H1 (cell line): ENCODE results near the gene SURF4. TPM values are rescaled to one million over a fixed set of nuclear protein-coding genes. Genes with fewer than 3 reads are reported as not detected.
A peak's percentile ranks its signal among the peaks of the same experiment; 100 is the strongest.

Source experiments
- CTCF ChIA-PET: fragments of 300-600 bp; sonication (Branson Sonifier 250); formaldehyde crosslinking; loops from one replicate; lab custom pipeline; 2021; ENCODE audit not compliant: partially characterized antibody; lab: Charles Lee
- POLR2A ChIA-PET: fragments of 300-600 bp; sonication (Branson Sonifier 250); formaldehyde crosslinking; loops from one replicate; lab custom pipeline; 2021; ENCODE audit warnings: inconsistent platforms; ENCODE audit not compliant: partially characterized antibody; lab: Charles Lee
- DNase-seq, 2 experiments: peaks; one replicate each; pipeline versions ENCODE4 v3.0.0 to v3.0.0-alpha.2; 2010 to 2022; ENCODE audit warnings: low spot score in 2 of 2, low read depth in 1 of 2, mixed read lengths in 1 of 2
- FAIRE-seq: peaks from 2 replicates; lab custom pipeline; 2011; peaks lifted over from hg19 to GRCh38; lab: Jason Lieb, UNC
- H2AFZ ChIP-seq: 2 replicates; pipeline ENCODE4 v1.8.1; 2012; ENCODE audit warnings: low read length, inconsistent platforms
- H2AK5ac ChIP-seq: 2 replicates; pipeline ENCODE4 v1.6.1; 2013; ENCODE audit warnings: low read depth, low read length
- H2BK120ac ChIP-seq: replicated peaks from 2 replicates; pipeline ENCODE3; 2013; ENCODE audit warnings: low read depth, low read length, inconsistent platforms
- H2BK12ac ChIP-seq: 2 replicates; pipeline ENCODE4 v1.6.1; 2013; ENCODE audit warnings: low read depth, low read length
- H2BK15ac ChIP-seq: 2 replicates; pipeline ENCODE4 v1.6.1; 2013; ENCODE audit warnings: low read length
- H2BK20ac ChIP-seq: 2 replicates; pipeline ENCODE4 v1.6.1; 2013; ENCODE audit warnings: low read length
- H2BK5ac ChIP-seq: 2 replicates; pipeline ENCODE4 v1.6.1; 2013; ENCODE audit warnings: low read depth, low read length
- H3K14ac ChIP-seq: 2 replicates; pipeline ENCODE4 v1.6.1; 2013; ENCODE audit warnings: inconsistent platforms; ENCODE audit not compliant: insufficient read length
- H3K18ac ChIP-seq: 2 replicates; pipeline ENCODE4 v1.6.1; 2013; ENCODE audit warnings: low read length; ENCODE audit errors: extremely low read depth
- H3K23ac ChIP-seq: 2 replicates; pipeline ENCODE4 v1.6.1; 2013; ENCODE audit warnings: inconsistent platforms; ENCODE audit not compliant: insufficient read length
- H3K23me2 ChIP-seq: 2 replicates; pipeline ENCODE4 v1.6.1; 2013; ENCODE audit warnings: low read depth, low read length
- H3K27ac ChIP-seq: 2 replicates; pipeline ENCODE4 v1.6.1; 2011; ENCODE audit warnings: low read depth, low read length, inconsistent platforms
- H3K27me3 ChIP-seq, 4 experiments: replicated peaks in 1 of 4; 1 replicate in 1 of 4; 2 replicates in 3 of 4; pipeline versions ENCODE4 v1.6.1 to v1.8.1; 2011 to 2013; ENCODE audit warnings: low read length in 3 of 4, mild to moderate bottlenecking in 3 of 4, inconsistent platforms in 2 of 4, mixed read lengths in 2 of 4, moderate library complexity in 1 of 4; ENCODE audit not compliant: control insufficient read depth in 3 of 4, insufficient read depth in 3 of 4; ENCODE audit errors: extremely low read depth in 1 of 4
- H3K36me3 ChIP-seq, 4 experiments: 2 replicates each; pipeline versions ENCODE4 v1.6.1 to v1.8.1; 2011 to 2013; ENCODE audit warnings: mild to moderate bottlenecking in 4 of 4, low read length in 3 of 4, moderate library complexity in 2 of 4, control low read depth in 1 of 4, inconsistent platforms in 1 of 4; ENCODE audit not compliant: insufficient read depth in 4 of 4, control insufficient read depth in 2 of 4
- H3K4ac ChIP-seq: replicated peaks from 2 replicates; pipeline ENCODE3; 2013; ENCODE audit warnings: low read length, low read depth, mixed read lengths, inconsistent platforms; ENCODE audit not compliant: insufficient read length
- H3K4me1 ChIP-seq, 4 experiments: replicated peaks in 1 of 4; 1 replicate in 1 of 4; 2 replicates in 3 of 4; pipeline versions ENCODE4 v1.6.1 to v1.8.1; 2011 to 2013; ENCODE audit warnings: low read length in 3 of 4, inconsistent platforms in 2 of 4, mixed read lengths in 1 of 4; ENCODE audit not compliant: insufficient read depth in 4 of 4, control insufficient read depth in 3 of 4
- H3K4me2 ChIP-seq, 2 experiments: 2 replicates each; pipeline versions ENCODE4 v1.6.1 to v1.8.1; 2011 to 2013; ENCODE audit warnings: low read depth in 2 of 2, low read length in 2 of 2, control low read depth in 1 of 2, inconsistent platforms in 1 of 2, mild to moderate bottlenecking in 1 of 2; ENCODE audit not compliant: insufficient read depth in 1 of 2
- H3K4me3 ChIP-seq, 4 experiments: fragments of 200-600, 300-600 bp in 1 of 4; sonication (generic), shearing (Covaris generic), sonication (Bioruptor Twin) in 1 of 4; 2 replicates each; pipeline versions ENCODE4 v1.5.1 to v1.8.1; 2011 to 2016; ENCODE audit warnings: low read length in 4 of 4, low read depth in 3 of 4, control low read depth in 2 of 4, inconsistent platforms in 2 of 4, mild to moderate bottlenecking in 2 of 4, mixed read lengths in 1 of 4, moderate library complexity in 1 of 4; ENCODE audit not compliant: insufficient read depth in 2 of 4; ENCODE audit errors: extremely low read depth in 1 of 4
- H3K56ac ChIP-seq: replicated peaks from 2 replicates; pipeline ENCODE3; 2013; ENCODE audit warnings: low read depth, mild to moderate bottlenecking, mixed read lengths, low read length, inconsistent platforms; ENCODE audit not compliant: insufficient read length
- H3K79me1 ChIP-seq: 2 replicates; pipeline ENCODE4 v1.6.1; 2013; ENCODE audit warnings: low read depth, low read length, control low read depth
- H3K79me2 ChIP-seq, 2 experiments: 2 replicates each; pipeline versions ENCODE4 v1.6.1 to v1.8.1; 2012 to 2013; ENCODE audit warnings: low read length in 2 of 2, mild to moderate bottlenecking in 2 of 2, inconsistent platforms in 1 of 2; ENCODE audit not compliant: insufficient read depth in 2 of 2, control insufficient read depth in 1 of 2
- H3K9ac ChIP-seq, 4 experiments: replicated peaks in 1 of 4; 1 replicate in 1 of 4; 2 replicates in 3 of 4; pipeline versions ENCODE4 v1.6.1 to v1.8.1; 2011 to 2013; ENCODE audit warnings: low read depth in 3 of 4, low read length in 3 of 4, control low read depth in 2 of 4, mild to moderate bottlenecking in 2 of 4, moderate library complexity in 2 of 4, inconsistent platforms in 1 of 4; ENCODE audit errors: extremely low read depth in 1 of 4
- H3K9me3 ChIP-seq, 2 experiments: 2 replicates each; pipeline versions ENCODE4 v1.6.1 to v1.8.1; 2012 to 2013; ENCODE audit warnings: mild to moderate bottlenecking in 2 of 2, moderate library complexity in 2 of 2, control low read depth in 1 of 2, inconsistent platforms in 1 of 2, low read depth in 1 of 2, low read length in 1 of 2, mixed read lengths in 1 of 2; ENCODE audit not compliant: insufficient read depth in 2 of 2
- H4K20me1 ChIP-seq, 2 experiments: replicated peaks in 1 of 2; 2 replicates each; pipeline versions ENCODE3 to v1.8.1; 2011 to 2013; ENCODE audit warnings: inconsistent platforms in 2 of 2, low read length in 2 of 2, mild to moderate bottlenecking in 1 of 2; ENCODE audit not compliant: insufficient read depth in 2 of 2, control insufficient read depth in 1 of 2
- H4K5ac ChIP-seq: 2 replicates; pipeline ENCODE4 v1.6.1; 2013; ENCODE audit warnings: low read length, low read depth, mixed read lengths, inconsistent platforms; ENCODE audit not compliant: insufficient read length
- H4K8ac ChIP-seq: 2 replicates; pipeline ENCODE4 v1.8.0; 2013; ENCODE audit warnings: mild to moderate bottlenecking, moderate library complexity, low read length, inconsistent platforms; ENCODE audit not compliant: insufficient read depth; ENCODE audit errors: extremely low read depth
- H4K91ac ChIP-seq: replicated peaks from 2 replicates; pipeline ENCODE3; 2013; ENCODE audit warnings: low read length, mixed read lengths, inconsistent platforms; ENCODE audit not compliant: insufficient read length
- MAFK ChIP-seq: IDR thresholded peaks from 2 replicates; pipeline ENCODE4 v1.6.1; 2012; ENCODE audit warnings: low read depth, mild to moderate bottlenecking, improper control_type of control experiment, low read length
- SIX5 ChIP-seq: IDR thresholded peaks from 2 replicates; pipeline ENCODE4 v1.6.1; 2011; ENCODE audit warnings: mild to moderate bottlenecking, low read depth, low read length
- TCF12 ChIP-seq: IDR thresholded peaks from 2 replicates; pipeline ENCODE4 v1.6.1; 2011; ENCODE audit warnings: low read depth, mild to moderate bottlenecking, low read length
- WGBS, 2 experiments: shearing (Covaris generic) in 1 of 2; methylation state at CpG; one replicate each; pipeline versions ENCODE4 v1.1.6 to v1.1.7; 2013 to 2015; ENCODE audit warnings: low lambda C conversion rate in 2 of 2, mixed read lengths in 2 of 2, inconsistent platforms in 1 of 2, low coverage in 1 of 2, missing lambda C conversion rate in 1 of 2; ENCODE audit not compliant: insufficient replicate concordance in 2 of 2, insufficient coverage in 1 of 2, insufficient read length in 1 of 2; ENCODE audit errors: extremely low coverage in 1 of 2, missing lambda C conversion rate in 1 of 2; 5-methylcytosine and 5-hydroxymethylcytosine counted together
- polyA plus RNA-seq, 7 experiments: library from polyadenylated mRNA; depleted of rRNA in 3 of 7; stranded (reverse) in 5 of 7; unstranded in 2 of 7; fragments of >200 nt in 5 of 7; fragments of 200-250 nt in 2 of 7; gene quantifications; 1 replicate in 5 of 7; 2 replicates in 1 of 7; 4 replicates in 1 of 7; pipeline versions ENCODE4 v1.2.1 to v1.2.3, GENCODE V29; 2011 to 2013; ENCODE audit warnings: missing spikeins in 2 of 7, mixed read lengths in 2 of 7
- total RNA-seq: library from RNA; stranded (reverse); fragmentation: NEBNext Ultra II Directional; extraction: Animal tissue kit (Norgen Biotek cat#: 25700); gene quantifications from 2 replicates; pipeline ENCODE4 v1.2.1, GENCODE V29; 2021
- TF ChIP-seq, protein P1 (sequence below): IDR thresholded peaks from 2 replicates; pipeline ENCODE4 v1.6.1; 2012; ENCODE audit warnings: inconsistent platforms

The SURF4 gene
- total and polyA plus RNA-seq, 2 of the 8 experiments (the other 6 are each of a cell fraction or from before 2014, with no cell fraction given): 176 to 182 TPM

GRCh38 chr9:133419005-133419404 is 43.1 kb upstream of the SURF4 start:
- H3K18ac ChIP-seq: no peak overlapping the region
- no peaks in the 10 kb centered on the region for H3K9me3 ChIP-seq
- no peak overlapping the region for H3K14ac ChIP-seq
- peak overlapping the region in 3 of 4 experiments; percentile 19 to 96 (median 91); a peak in 4 of 8 replicates for H3K4me3 ChIP-seq
- CTCF ChIA-PET: interaction anchor here (0.7 to 1.8 kb wide), 7 partner anchors 13 to 254 kb away, joined by 3 to 5 read pairs (median 3); no protein-coding TSS in a partner anchor
- 0 out of 2 replicates have a peak overlapping the region, but pooled peaks have one; percentile 27 for H2BK12ac ChIP-seq
- H2BK120ac ChIP-seq: no peak overlapping the region
- H3K23me2 ChIP-seq: peaks cover 4% of the 10 kb centered on the region
- H3K4me2 ChIP-seq: peak overlapping the region; percentile 68 to 76
- no peak overlapping the region for H3K9ac ChIP-seq
- FAIRE-seq: no peak
- H3K27me3 ChIP-seq: no peaks in the 10 kb centered on the region; a peak in 1 of 7 replicates
- H2BK20ac ChIP-seq: no peak overlapping the region
- H3K27ac ChIP-seq: no peak overlapping the region
- no peak overlapping the region for H3K4ac ChIP-seq
- TF ChIP-seq SIX5 (no peak), MAFK (no peak), TCF12 (no peak)
- TF ChIP-seq, protein P1, sequence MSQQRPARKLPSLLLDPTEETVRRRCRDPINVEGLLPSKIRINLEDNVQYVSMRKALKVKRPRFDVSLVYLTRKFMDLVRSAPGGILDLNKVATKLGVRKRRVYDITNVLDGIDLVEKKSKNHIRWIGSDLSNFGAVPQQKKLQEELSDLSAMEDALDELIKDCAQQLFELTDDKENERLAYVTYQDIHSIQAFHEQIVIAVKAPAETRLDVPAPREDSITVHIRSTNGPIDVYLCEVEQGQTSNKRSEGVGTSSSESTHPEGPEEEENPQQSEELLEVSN: no peak
- WGBS, 2 experiments: 54% methylated on average over 13 of the region's 13 CpGs; no CpG with 5 or more reads in 1 of the 2 experiments
- no peak overlapping the region for H2AFZ ChIP-seq
- H3K36me3 ChIP-seq: peaks cover 2 to 18% (median 8%) of the 10 kb centered on the region in 4 experiments; a peak in 7 of 8 replicates
- H4K5ac ChIP-seq: no peak overlapping the region
- H3K79me2 ChIP-seq: peaks cover 0 to 34% of the 10 kb centered on the region in 2 experiments; a peak in 2 of 4 replicates
- no peak overlapping the region for H4K91ac ChIP-seq
- peaks cover 18% of the 10 kb centered on the region for H3K79me1 ChIP-seq
- no peak overlapping the region for H2BK15ac ChIP-seq
- POLR2A ChIA-PET: interaction anchor here (0.6 to 5.0 kb wide), 18 partner anchors 9 to 1826 kb away, joined by 3 to 29 read pairs (median 3); partner anchors contain the start of genes CACFD1, MED22, RPL7A and SURF1
- no peak for DNase-seq
- H2AK5ac ChIP-seq: no peak overlapping the region
- H2BK5ac ChIP-seq: no peak overlapping the region
- H3K4me1 ChIP-seq: peaks cover 0 to 20% (median 5%) of the 10 kb centered on the region in 4 experiments; a peak in 4 of 7 replicates
- no peak overlapping the region; the same call in 1 of the 2 replicates for H4K8ac ChIP-seq
- no peak overlapping the region for H3K56ac ChIP-seq
- no peak overlapping the region for H3K23ac ChIP-seq
- peaks cover 0 to 13% of the 10 kb centered on the region in 2 experiments for H4K20me1 ChIP-seq
